Pancreas (tissue), 10 donors: ENCODE measurements around the gene CHD5. TPM values are rescaled to one million over a fixed set of nuclear protein-coding genes. Genes with fewer than 3 reads are reported as not detected.

ENCODE experiments used
- ATAC-seq, 4 donors: fragments of 200-7000 bp; cut with Tn5 transposase; one replicate each; pipeline versions ENCODE4 v1.8.0 to v1.9.1; 2020; ENCODE audit warnings: mild to moderate bottlenecking in 4 of 4, moderate library complexity in 4 of 4
- DNase-seq, 6 donors: peaks; one replicate each; pipeline ENCODE4 v3.0.0-alpha.2; 2020
- FAIRE-seq: peaks from 2 replicates; lab custom pipeline; 2012; peaks lifted over from hg19 to GRCh38; lab: Jason Lieb, UNC
- H3K27ac ChIP-seq, 4 donors: fragments of 200-600 bp; sonication (generic); 1 replicate in 3 of 4; 2 replicates in 1 of 4; pipeline versions ENCODE4 v1.5.0 to v1.8.0; 2020
- H3K27me3 ChIP-seq, 4 donors: fragments of 200-600 bp; one replicate each; pipeline ENCODE4 v1.8.0; 2021
- H3K36me3 ChIP-seq, 3 donors: fragments of 200-600 bp; sonication (generic) in 1 of 3; one replicate each; pipeline versions ENCODE4 v1.5.0 to v1.8.0; 2020 to 2021
- H3K4me1 ChIP-seq, 3 donors: fragments of 200-600 bp; one replicate each; pipeline ENCODE4 v1.8.0; 2021
- H3K4me3 ChIP-seq, 4 donors: fragments of 200-600 bp; sonication (generic) in 2 of 4; one replicate each; pipeline versions ENCODE4 v1.5.0 to v1.8.0; 2020 to 2021
- H3K9me3 ChIP-seq, 4 donors: fragments of 200-600 bp; one replicate each; pipeline ENCODE4 v1.8.0; 2021
- WGBS, 2 donors: extraction: QIAGEN DNeasy Blood & Tissue Kit; methylation state at CpG; one replicate each; pipeline ENCODE4 v1.1.7; 2013; 5-methylcytosine and 5-hydroxymethylcytosine counted together
- intact Hi-C, 3 donors: fragments of 100-400 bp; cut with DNase I; formaldehyde crosslinking; loops; one replicate each; pipeline versions ENCODE4 v1.11.1 to v1.14.2; 2022
- polyA plus RNA-seq, 2 donors: library from polyadenylated mRNA; stranded (reverse); fragments of 200-250 nt; gene quantifications; one replicate each; pipeline ENCODE4 v1.2.3, GENCODE V29; 2013
- total RNA-seq, 6 donors: library from RNA; stranded (reverse); fragmentation: NEBNext Ultra II Directional in 4 of 6; extraction: Animal tissue kit (Norgen Biotek cat#: 25700) in 4 of 6; gene quantifications; one replicate each; pipeline versions ENCODE4 v1.2.1 to v1.2.4, GENCODE V29; 2021 to 2023
- TF ChIP-seq, protein P1 (sequence below), 4 donors: fragments of 200-600 bp; sonication (generic) in 3 of 4; IDR thresholded peaks; one replicate each; pipeline versions ENCODE4 v1.5.0 to v1.8.0; 2021; ENCODE audit warnings: antibody characterized with exemption in 4 of 4
- donor health status: healthy with polysubstance abuse.
- donor health status: DM: no; HTN: no; CAD: no; lungs with moderate emphysema.
- donor health status: DM: no; HTN: no; CAD: no.
- donor health status: control.
- donor health status: control.
- donor health status: Bipolar disorder and iron deficiency.
- donor health status: DM: yes; HTN: yes; CAD: no.
- donor health status: DM: no; HTN: no; CAD: no.
- donor health status: DM: no; HTN: no; CAD: no.
- donor health status: DM: yes; HTN: yes; CAD: no.

Gene CHD5
- total and polyA plus RNA-seq, 8 donors = 0.09 to 2.9 (median 0.40) TPM

DNA sequence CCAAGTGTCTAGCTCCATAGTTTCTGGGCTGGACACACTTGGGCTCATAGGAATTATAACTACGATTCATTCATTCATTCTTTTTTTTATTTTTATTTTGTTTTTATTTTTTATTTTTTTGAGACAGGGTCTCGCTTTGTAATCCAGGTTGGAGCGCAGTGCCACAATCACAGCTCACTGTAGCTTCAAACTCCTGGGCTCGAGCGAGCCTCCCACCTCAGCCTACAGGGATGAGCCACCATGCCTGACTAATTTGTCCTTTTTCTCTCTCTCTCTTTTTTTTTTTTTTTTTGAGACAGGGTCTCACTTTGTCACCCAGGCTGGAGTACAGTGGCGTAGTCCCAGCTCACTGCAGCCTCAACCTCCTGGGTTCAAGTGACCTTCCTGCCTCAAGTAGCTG is 92.2 kb downstream of the CHD5 start:
- no peak for FAIRE-seq
- WGBS, 2 donors = 87 to 92% methylated on average over 6 of the region's 6 CpGs

DNA sequence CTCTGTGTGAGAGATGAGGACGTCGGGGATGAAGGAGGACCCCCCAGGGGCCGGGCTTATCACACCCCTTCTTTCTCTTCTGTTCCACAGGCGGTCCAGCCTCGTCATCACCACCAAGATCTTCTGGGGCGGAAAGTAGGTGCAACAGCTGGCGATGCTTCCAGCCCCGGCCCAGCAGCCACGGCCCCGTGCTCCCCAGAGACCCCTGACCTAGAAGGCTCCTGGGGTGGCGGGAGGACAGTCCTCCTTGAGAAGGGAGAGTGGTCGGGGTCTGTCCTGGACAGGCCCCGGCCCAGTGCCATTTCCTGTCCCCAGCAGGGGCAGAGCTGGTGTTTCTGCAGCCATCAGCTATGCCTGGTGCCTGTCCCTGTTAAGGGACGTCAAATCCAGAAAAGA is 92.7 kb downstream of the CHD5 start:
- no peaks in the 10 kb centered on the region for H3K9me3 ChIP-seq
- FAIRE-seq (no peak), DNase-seq (peak in 1 of 6 donors; percentile 47), ATAC-seq (no peak)
- no peak overlapping the region for H3K27ac ChIP-seq
- H3K4me3 ChIP-seq = no peak overlapping the region
- intact Hi-C loops = no loop called here
- 63 to 65% methylated on average over 13 to 14 of the region's 14 CpGs for WGBS, 2 donors
- no peaks in the 10 kb centered on the region for H3K27me3 ChIP-seq
- no peaks in the 10 kb centered on the region for H3K4me1 ChIP-seq
- no peaks in the 10 kb centered on the region for H3K36me3 ChIP-seq
- TF ChIP-seq, protein P1, sequence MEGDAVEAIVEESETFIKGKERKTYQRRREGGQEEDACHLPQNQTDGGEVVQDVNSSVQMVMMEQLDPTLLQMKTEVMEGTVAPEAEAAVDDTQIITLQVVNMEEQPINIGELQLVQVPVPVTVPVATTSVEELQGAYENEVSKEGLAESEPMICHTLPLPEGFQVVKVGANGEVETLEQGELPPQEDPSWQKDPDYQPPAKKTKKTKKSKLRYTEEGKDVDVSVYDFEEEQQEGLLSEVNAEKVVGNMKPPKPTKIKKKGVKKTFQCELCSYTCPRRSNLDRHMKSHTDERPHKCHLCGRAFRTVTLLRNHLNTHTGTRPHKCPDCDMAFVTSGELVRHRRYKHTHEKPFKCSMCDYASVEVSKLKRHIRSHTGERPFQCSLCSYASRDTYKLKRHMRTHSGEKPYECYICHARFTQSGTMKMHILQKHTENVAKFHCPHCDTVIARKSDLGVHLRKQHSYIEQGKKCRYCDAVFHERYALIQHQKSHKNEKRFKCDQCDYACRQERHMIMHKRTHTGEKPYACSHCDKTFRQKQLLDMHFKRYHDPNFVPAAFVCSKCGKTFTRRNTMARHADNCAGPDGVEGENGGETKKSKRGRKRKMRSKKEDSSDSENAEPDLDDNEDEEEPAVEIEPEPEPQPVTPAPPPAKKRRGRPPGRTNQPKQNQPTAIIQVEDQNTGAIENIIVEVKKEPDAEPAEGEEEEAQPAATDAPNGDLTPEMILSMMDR (IDR thresholded peaks at IDR 0.05) = no peak

More for the DNA sequence above, 92.2 kb downstream of the CHD5 start:
- Histone ChIP-seq H3K4me1 (no peaks in the 10 kb centered on the region), H3K36me3 (no peaks in the 10 kb centered on the region), H3K27ac (no peak overlapping the region), H3K27me3 (no peaks in the 10 kb centered on the region), H3K4me3 (no peak overlapping the region), H3K9me3 (no peaks in the 10 kb centered on the region)
- ATAC-seq = no peak
- TF ChIP-seq, protein P1 (IDR thresholded peaks at IDR 0.05) = no peak
- intact Hi-C loops = no loop called here
- no peak for DNase-seq

DNA sequence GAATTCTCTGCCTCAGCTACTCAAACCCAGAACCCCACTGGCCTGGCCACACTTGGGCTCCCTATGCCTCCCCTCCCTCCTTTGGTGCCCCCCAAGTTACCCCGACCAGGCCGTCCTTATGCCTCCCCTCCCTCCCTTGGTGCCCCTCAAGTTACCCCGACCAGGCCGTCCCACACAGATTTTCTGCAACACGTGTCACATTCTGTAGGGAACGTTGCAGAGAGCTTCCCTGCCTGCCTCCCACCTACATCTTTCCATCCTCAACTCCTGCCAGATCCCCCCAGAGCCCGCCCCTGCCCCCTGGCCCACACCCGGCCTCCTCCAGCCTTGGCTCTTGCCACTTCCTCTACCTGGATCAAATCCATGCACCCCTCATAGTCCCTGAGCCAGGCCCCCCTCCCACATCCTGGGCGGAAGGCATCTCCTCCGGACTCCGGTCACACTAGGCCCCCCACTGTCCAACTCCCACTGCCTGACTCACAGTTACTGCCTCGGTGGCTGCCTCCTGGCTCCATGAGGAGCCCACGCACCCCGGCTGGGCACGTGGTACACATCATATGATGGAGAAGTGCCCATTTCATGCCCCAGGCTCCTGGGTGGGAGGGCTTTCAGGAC is 93.3 kb downstream of the CHD5 start:
- DNase-seq = peak in 2 of 6 donors; percentile 8 to 45
- WGBS, 2 donors = 68 to 70% methylated on average over 15 of the region's 15 CpGs
- intact Hi-C loops = no loop called here
- H3K27me3 ChIP-seq = no peaks in the 10 kb centered on the region
- ATAC-seq = no peak
- H3K27ac ChIP-seq = no peak overlapping the region
- H3K4me1 ChIP-seq = no peaks in the 10 kb centered on the region
- H3K4me3 ChIP-seq = no peak overlapping the region
- TF ChIP-seq, protein P1 (IDR thresholded peaks at IDR 0.05) = no peak
- no peaks in the 10 kb centered on the region for H3K9me3 ChIP-seq
- FAIRE-seq = no peak
- no peaks in the 10 kb centered on the region for H3K36me3 ChIP-seq

DNA sequence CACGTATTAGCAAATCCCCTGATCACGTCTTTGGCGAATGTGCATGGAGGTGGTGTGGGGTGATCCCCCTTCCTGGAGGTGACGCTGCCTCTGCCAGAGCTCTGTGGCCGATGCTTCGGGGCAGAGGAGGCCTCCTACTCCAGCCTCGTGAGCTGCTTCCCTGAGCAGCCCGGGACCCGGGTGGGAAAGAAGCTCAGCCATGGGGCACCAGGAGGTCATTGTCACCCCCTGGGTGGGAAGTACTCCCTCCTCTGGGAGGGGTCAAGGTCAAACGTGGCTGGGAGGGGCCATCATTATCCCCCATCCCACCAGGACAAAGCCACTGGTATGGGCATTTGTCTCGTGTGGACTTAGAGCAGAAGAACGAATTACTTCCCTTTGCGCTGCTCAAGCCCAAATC is 93.8 kb downstream of the CHD5 start:
- no peak for ATAC-seq
- Histone ChIP-seq H3K9me3 (no peaks in the 10 kb centered on the region), H3K27me3 (no peaks in the 10 kb centered on the region), H3K27ac (no peak overlapping the region), H3K4me3 (no peak overlapping the region), H3K4me1 (no peaks in the 10 kb centered on the region), H3K36me3 (no peaks in the 10 kb centered on the region)
- TF ChIP-seq, protein P1 (IDR thresholded peaks at IDR 0.05) = no peak
- WGBS, 2 donors = 59 to 72% methylated on average over 13 of the region's 13 CpGs
- FAIRE-seq = no peak
- intact Hi-C loops = no loop called here
- DNase-seq = peak in 1 of 6 donors; percentile 2

DNA sequence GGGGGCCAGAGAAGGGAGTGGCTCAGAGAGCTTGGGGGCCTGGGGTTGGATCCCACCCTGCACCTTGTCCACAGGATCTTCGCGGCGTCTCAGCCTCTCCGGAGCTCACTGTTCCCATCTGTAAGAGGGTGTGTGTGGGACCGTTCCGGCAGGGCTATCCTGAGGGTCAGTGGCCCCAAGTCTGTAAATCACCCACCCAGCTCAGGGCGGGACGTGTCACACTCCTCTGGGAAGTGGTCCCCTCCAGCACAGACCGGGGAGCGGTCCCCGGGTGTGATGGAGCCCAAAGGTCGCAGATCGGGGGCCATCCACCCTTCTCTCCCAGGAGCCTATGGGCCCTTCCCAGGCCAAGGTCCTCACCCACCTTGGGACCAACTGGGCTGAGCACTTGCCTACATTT is 94.5 kb downstream of the CHD5 start:
- no peak for ATAC-seq
- no peak for FAIRE-seq
- no peaks in the 10 kb centered on the region for H3K36me3 ChIP-seq
- no peaks in the 10 kb centered on the region for H3K9me3 ChIP-seq
- 86 to 88% methylated on average over 13 of the region's 13 CpGs for WGBS, 2 donors
- DNase-seq = peak in 1 of 6 donors; percentile 3
- H3K27me3 ChIP-seq = no peaks in the 10 kb centered on the region
- intact Hi-C loops = no loop called here
- H3K27ac ChIP-seq = no peak overlapping the region
- no peak overlapping the region for H3K4me3 ChIP-seq
- TF ChIP-seq, protein P1 (IDR thresholded peaks at IDR 0.05) = no peak
- no peaks in the 10 kb centered on the region for H3K4me1 ChIP-seq
